Suppressor macrophage treated with lipopolysaccharide for 4 hours (primary cell): Measurements from ENCODE around the gene RNU5B-1.
"Not testable (repeated sequence)": the region's sequence is repeated elsewhere in the genome, so short reads cannot be mapped to it uniquely, and the experiment has no call there.

ENCODE experiments used
- DNase-seq: peaks from one replicate; pipeline ENCODE4 v3.0.0-alpha.2; 2020

RNU5B-1 gene

GRCh38 chr15:65344914-65345275 lies 40.4 kb downstream of the RNU5B-1 start:
- no peak for DNase-seq

GRCh38 chr15:65346856-65347598 lies 42.5 kb downstream of the RNU5B-1 start:
- no peak for DNase-seq

GRCh38 chr15:65347756-65348155 lies 43.3 kb downstream of the RNU5B-1 start:
- not testable (repeated sequence) for DNase-seq

GRCh38 chr15:65349338-65349737 lies 44.9 kb downstream of the RNU5B-1 start:
- no peak for DNase-seq

GRCh38 chr15:65351972-65352371 lies 47.5 kb downstream of the RNU5B-1 start:
- not testable (repeated sequence) for DNase-seq
